ENCODE results near the gene RPL7A.

DNA sequence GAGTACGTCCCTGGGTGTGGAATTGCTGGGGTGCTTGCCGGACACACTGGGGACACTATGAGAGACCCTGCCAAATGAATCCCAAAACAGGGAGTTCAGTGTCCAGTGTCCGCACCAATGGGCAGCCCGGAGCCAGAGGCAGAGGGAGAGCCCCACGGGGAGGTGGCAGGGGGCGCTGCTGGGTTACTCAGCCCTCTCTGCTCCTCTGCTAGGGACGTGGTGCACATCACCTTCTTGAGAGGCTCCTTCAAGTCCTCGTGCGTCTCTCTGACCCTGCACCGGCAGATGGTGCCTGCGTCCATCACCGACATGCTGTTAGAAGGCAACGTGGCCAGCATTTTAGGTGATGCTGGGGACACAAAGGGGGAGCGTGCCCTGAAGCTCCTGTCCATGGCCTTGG lies 48.9 kb downstream of the RPL7A start:
- TF ChIP-seq CTCF (IDR thresholded peaks at IDR 0.05): no peak
- TF ChIP-seq POLR2A (IDR thresholded peaks at IDR 0.05): no peak

Data from tibial nerve (tissue), 3 donors.